T-cell (primary cell): Measurements from ENCODE around the gene ACTL10. TPM values are rescaled to one million over a fixed set of nuclear protein-coding genes. Genes with fewer than 3 reads are reported as not detected.

Experiments
- ATAC-seq, 4 experiments: fragments of 200-7000 bp in 3 of 4; fragments of 150-1000 bp in 1 of 4; cut with Tn5 transposase; replicated peaks in 1 of 4; 1 replicate in 3 of 4; 2 replicates in 1 of 4; pipeline ENCODE4 v1.10.0; 2021; ENCODE audit warnings: moderate library complexity in 3 of 4, mild to moderate bottlenecking in 2 of 4, moderate number of reproducible peaks in 1 of 4
- CTCF ChIA-PET, 2 donors: fragments of 300-600 bp; sonication (Branson Sonifier 250); formaldehyde crosslinking; loops; one replicate each; lab custom pipeline; 2022; ENCODE audit warnings: antibody characterized with exemption in 2 of 2; lab: Charles Lee
- POLR2A ChIA-PET, 2 donors: fragments of 300-600 bp; sonication (Branson Sonifier 250); formaldehyde crosslinking; loops; one replicate each; lab custom pipeline; 2022; ENCODE audit warnings: antibody characterized with exemption in 2 of 2; lab: Charles Lee
- DNase-seq, 35 experiments: peaks; one replicate each; pipeline versions ENCODE4 v3.0.0 to v3.0.0-alpha.2; 2013 to 2023
- H3K27ac ChIP-seq: one replicate; pipeline ENCODE4 v1.5.1; 2013; ENCODE audit warnings: low read length
- H3K27me3 ChIP-seq, 2 experiments: replicated peaks in 1 of 2; 1 replicate in 1 of 2; 2 replicates in 1 of 2; pipeline versions ENCODE4 v1.6.1 to v1.7.0; 2013; ENCODE audit warnings: low read length in 1 of 2, mixed read lengths in 1 of 2; ENCODE audit not compliant: control insufficient read depth in 2 of 2, insufficient read depth in 2 of 2; ENCODE audit errors: extremely low read depth in 1 of 2
- H3K36me3 ChIP-seq, 2 donors: 1 replicate in 1 of 2; 2 replicates in 1 of 2; pipeline versions ENCODE4 v1.6.1 to v1.7.0; 2013; ENCODE audit warnings: low read length in 1 of 2; ENCODE audit not compliant: control insufficient read depth in 2 of 2, insufficient read depth in 1 of 2; ENCODE audit errors: extremely low read depth in 1 of 2
- H3K4me1 ChIP-seq, 2 experiments: 1 replicate in 1 of 2; 2 replicates in 1 of 2; pipeline versions ENCODE4 v1.6.1 to v1.7.0; 2013; ENCODE audit warnings: low read length in 2 of 2, mixed read lengths in 1 of 2; ENCODE audit not compliant: insufficient read depth in 2 of 2, control insufficient read depth in 1 of 2; ENCODE audit errors: extremely low read depth in 1 of 2
- H3K4me3 ChIP-seq, 2 donors: 1 replicate in 1 of 2; 2 replicates in 1 of 2; pipeline versions ENCODE4 v1.5.1 to v1.7.0; 2013; ENCODE audit warnings: mild to moderate bottlenecking in 2 of 2, low read length in 1 of 2, moderate library complexity in 1 of 2; ENCODE audit not compliant: control insufficient read depth in 1 of 2; ENCODE audit errors: extremely low read depth in 1 of 2
- H3K9me3 ChIP-seq: 2 replicates; pipeline ENCODE4 v1.7.0; 2013
- H3K27ac Mint-ChIP-seq, 2 donors: one replicate each; pipeline ENCODE4 v1.8.0; 2020 to 2021; ENCODE audit warnings: mild to moderate bottlenecking in 2 of 2, mixed read lengths in 2 of 2
- H3K27me3 Mint-ChIP-seq, 2 donors: one replicate each; pipeline ENCODE4 v1.8.0; 2021 to 2022; ENCODE audit warnings: mixed read lengths in 2 of 2
- H3K36me3 Mint-ChIP-seq: one replicate; pipeline ENCODE4 v1.8.0; 2021; ENCODE audit warnings: mixed read lengths
- H3K4me1 Mint-ChIP-seq, 3 donors: one replicate each; pipeline ENCODE4 v1.8.0; 2020 to 2022; ENCODE audit warnings: mixed read lengths in 3 of 3, mild to moderate bottlenecking in 1 of 3
- H3K4me3 Mint-ChIP-seq, 3 donors: one replicate each; pipeline ENCODE4 v1.8.0; 2020 to 2022; ENCODE audit warnings: mild to moderate bottlenecking in 3 of 3, mixed read lengths in 3 of 3, moderate library complexity in 3 of 3
- H3K9me3 Mint-ChIP-seq, 3 donors: one replicate each; pipeline ENCODE4 v1.8.0; 2020 to 2022; ENCODE audit warnings: mixed read lengths in 3 of 3
- WGBS: methylation state at CpG from one replicate; pipeline ENCODE4 v1.1.5; 2013; ENCODE audit warnings: missing lambda C conversion rate; ENCODE audit not compliant: insufficient coverage; 5-methylcytosine and 5-hydroxymethylcytosine counted together
- total RNA-seq, 35 experiments: library from RNA in 6 of 35; stranded (reverse) in 6 of 35; fragments of 120-200 nt in 1 of 35; gene quantifications; one replicate each; pipeline versions ENCODE4 v1.2.1 to v1.2.4 and lab custom pipeline; 2013 to 2026

Gene ACTL10
- total RNA-seq, 5 donors from 2014 or later (not counting 1 experiment from before 2014, with no cell fraction given) = 1.1 to 7.9 (median 6.1) TPM

GRCh38 chr20:33687370-33687915 lies 20.7 kb downstream of the ACTL10 start:
- H3K36me3 ChIP-seq = no peaks in the 10 kb centered on the region
- ChIA-PET CTCF (interaction anchor here in 1 of 2 donors (1.0 kb wide), 1 partner anchor 45 kb away, joined by 3 read pairs; the partner anchor contains the start of gene ZNF341), POLR2A (no interaction called here)
- H3K36me3 Mint-ChIP-seq = no peaks in the 10 kb centered on the region
- no peak for DNase-seq
- peaks cover 24 to 40% of the 10 kb centered on the region in 2 experiments for H3K4me1 ChIP-seq
- H3K9me3 Mint-ChIP-seq = no peaks in the 10 kb centered on the region
- H3K27ac Mint-ChIP-seq = peak overlapping the region; percentile 43 to 88
- H3K27ac ChIP-seq = no peak overlapping the region
- no peak overlapping the region for H3K4me3 ChIP-seq
- H3K27me3 ChIP-seq = no peaks in the 10 kb centered on the region
- peak overlapping the region in 1 of 3 donors; percentile 72 for H3K4me3 Mint-ChIP-seq
- 89% methylated on average over 6 of the region's 8 CpGs for WGBS
- no peaks in the 10 kb centered on the region for H3K9me3 ChIP-seq
- peaks cover 23 to 50% (median 47%) of the 10 kb centered on the region in 3 donors for H3K4me1 Mint-ChIP-seq
- no peaks in the 10 kb centered on the region for H3K27me3 Mint-ChIP-seq
- no peak for ATAC-seq

- Mint-ChIP-seq H3K36me3 (no peaks in the 10 kb centered on the region), H3K27me3 (no peaks in the 10 kb centered on the region), H3K4me1 (peaks cover 23 to 50% (median 47%) of the 10 kb centered on the region in 3 donors), H3K9me3 (no peaks in the 10 kb centered on the region), H3K4me3 (peak overlapping the region in 1 of 3 donors; percentile 72), H3K27ac (peak overlapping the region; percentile 92 to 94)
- DNase-seq (no peak), ATAC-seq (no peak)
- ChIA-PET POLR2A (no interaction called here), CTCF (no interaction called here)
- H3K4me1 ChIP-seq = peaks cover 24 to 40% of the 10 kb centered on the region in 2 experiments
- H3K27me3 ChIP-seq = no peaks in the 10 kb centered on the region
- 86% methylated on average over 1 of the region's 3 CpGs for WGBS
- H3K9me3 ChIP-seq = no peaks in the 10 kb centered on the region
- no peaks in the 10 kb centered on the region for H3K36me3 ChIP-seq
- no peak overlapping the region for H3K4me3 ChIP-seq
- H3K27ac ChIP-seq = no peak overlapping the region
Observed at GRCh38 chr20:33687993-33688937, 21.5 kb downstream of the ACTL10 start.

GRCh38 chr20:33688938-33689424 lies 22.2 kb downstream of the ACTL10 start:
- WGBS = no CpG with 5 or more reads among the region's 3 CpGs
- Mint-ChIP-seq H3K27ac (peak overlapping the region; percentile 92 to 94), H3K27me3 (no peaks in the 10 kb centered on the region), H3K4me3 (no peak overlapping the region), H3K36me3 (no peaks in the 10 kb centered on the region), H3K9me3 (no peaks in the 10 kb centered on the region), H3K4me1 (peaks cover 23 to 50% (median 47%) of the 10 kb centered on the region in 3 donors)
- Histone ChIP-seq H3K4me3 (no peak overlapping the region), H3K4me1 (peaks cover 24 to 40% of the 10 kb centered on the region in 2 experiments), H3K27ac (no peak overlapping the region), H3K27me3 (no peaks in the 10 kb centered on the region), H3K36me3 (no peaks in the 10 kb centered on the region), H3K9me3 (no peaks in the 10 kb centered on the region)
- CTCF ChIA-PET = no interaction called here
- ATAC-seq = no peak
- DNase-seq = no peak
- POLR2A ChIA-PET = interaction anchor here in 1 of 2 donors (0.6 kb wide), 1 partner anchor 423 kb away, joined by 4 read pairs; the partner anchor contains the start of gene EIF2S2

GRCh38 chr20:33689493-33689892 lies 22.8 kb downstream of the ACTL10 start:
- Mint-ChIP-seq H3K27ac (peak overlapping the region; percentile 92 to 94), H3K4me1 (peaks cover 23 to 47% (median 43%) of the 10 kb centered on the region in 3 donors), H3K36me3 (no peaks in the 10 kb centered on the region), H3K27me3 (no peaks in the 10 kb centered on the region), H3K9me3 (no peaks in the 10 kb centered on the region), H3K4me3 (peak overlapping the region in 1 of 3 donors; percentile 57)
- H3K4me3 ChIP-seq = no peak overlapping the region
- no CpG with 5 or more reads among the region's 1 CpG for WGBS
- H3K36me3 ChIP-seq = no peaks in the 10 kb centered on the region
- ATAC-seq = no peak
- no peaks in the 10 kb centered on the region for H3K9me3 ChIP-seq
- no peak for DNase-seq
- no peaks in the 10 kb centered on the region for H3K27me3 ChIP-seq
- peaks cover 24 to 39% of the 10 kb centered on the region in 2 experiments for H3K4me1 ChIP-seq
- CTCF ChIA-PET = interaction anchor here in 1 of 2 donors (0.5 kb wide), 1 partner anchor 57 kb away, joined by 5 read pairs; no protein-coding TSS in a partner anchor
- POLR2A ChIA-PET = interaction anchor here in 1 of 2 donors (0.6 kb wide), 1 partner anchor 423 kb away, joined by 4 read pairs; the partner anchor contains the start of gene EIF2S2
- peak overlapping the region; percentile 56 for H3K27ac ChIP-seq

GRCh38 chr20:33689973-33690372 lies 23.2 kb downstream of the ACTL10 start:
- H3K4me3 ChIP-seq = peak overlapping the region in 1 of 2 donors; percentile 25
- H3K4me1 Mint-ChIP-seq = peaks cover 23 to 42% (median 40%) of the 10 kb centered on the region in 3 donors
- CTCF ChIA-PET = interaction anchor here (0.5 to 0.6 kb wide), 2 partner anchors 57 to 683 kb away, joined by 3 to 5 read pairs; no protein-coding TSS in a partner anchor

GRCh38 chr20:33693289-33693688 lies 26.5 kb downstream of the ACTL10 start:
- Mint-ChIP-seq H3K4me1 (peaks cover 16 to 26% (median 24%) of the 10 kb centered on the region in 3 donors), H3K27ac (no peak overlapping the region), H3K9me3 (no peaks in the 10 kb centered on the region), H3K27me3 (no peaks in the 10 kb centered on the region), H3K36me3 (no peaks in the 10 kb centered on the region), H3K4me3 (no peak overlapping the region)
- Histone ChIP-seq H3K9me3 (no peaks in the 10 kb centered on the region), H3K4me3 (no peak overlapping the region), H3K4me1 (peaks cover 16 to 21% of the 10 kb centered on the region in 2 experiments), H3K27me3 (no peaks in the 10 kb centered on the region), H3K27ac (no peak overlapping the region), H3K36me3 (no peaks in the 10 kb centered on the region)
- DNase-seq = no peak
- ATAC-seq = no peak
- CTCF ChIA-PET = no interaction called here
- WGBS = 89% methylated on average over 3 of the region's 5 CpGs
- POLR2A ChIA-PET = no interaction called here

More at GRCh38 chr20:33689973-33690372, 23.2 kb downstream of the ACTL10 start:
- peak; percentile 28 to 61 (median 50) for ATAC-seq
- Mint-ChIP-seq H3K4me3 (peak overlapping the region; percentile 54 to 59 (median 57)), H3K36me3 (no peaks in the 10 kb centered on the region), H3K9me3 (no peaks in the 10 kb centered on the region), H3K27ac (peak overlapping the region; percentile 92 to 94), H3K27me3 (no peaks in the 10 kb centered on the region)
- no peaks in the 10 kb centered on the region for H3K36me3 ChIP-seq
- H3K27ac ChIP-seq = peak overlapping the region; percentile 56
- H3K9me3 ChIP-seq = no peaks in the 10 kb centered on the region
- H3K4me1 ChIP-seq = peaks cover 24 to 34% of the 10 kb centered on the region in 2 experiments
- DNase-seq = peak in 25 of 35 experiments; percentile 19 to 70 (median 38)
- POLR2A ChIA-PET = interaction anchor here (0.5 to 0.6 kb wide), 3 partner anchors 168 to 422 kb away, joined by 3 to 4 read pairs (median 3); partner anchors contain the start of gene EIF2S2 (in 1 of the 2)
- H3K27me3 ChIP-seq = no peaks in the 10 kb centered on the region
- 0% methylated on average over 1 of the region's 4 CpGs for WGBS
